H9 (cell line): ENCODE results near the gene UBE2V1. TPM values are rescaled to one million over a fixed set of nuclear protein-coding genes. Genes with fewer than 3 reads are reported as not detected.

ENCODE experiments used
- DNase-seq: peaks from one replicate; pipeline ENCODE4 v3.0.0-alpha.2; 2017
- H2AFZ ChIP-seq: one replicate; pipeline ENCODE4 v1.6.1; 2013; ENCODE audit warnings: mild to moderate bottlenecking, low read length, control low read depth, moderate library complexity
- H2AK5ac ChIP-seq: 2 replicates; pipeline ENCODE4 v1.6.1; 2013; ENCODE audit warnings: low read length, control low read depth, mixed read lengths; ENCODE audit not compliant: insufficient read length
- H2BK120ac ChIP-seq: one replicate; pipeline ENCODE4 v1.6.1; 2013; ENCODE audit warnings: low read depth, mild to moderate bottlenecking, low read length, control low read depth, inconsistent platforms; ENCODE audit not compliant: poor library complexity, severe bottlenecking
- H2BK12ac ChIP-seq: 2 replicates; pipeline ENCODE4 v1.6.1; 2013; ENCODE audit warnings: low read length, control low read depth, mixed read lengths, low read depth; ENCODE audit not compliant: insufficient read length
- H2BK15ac ChIP-seq: 2 replicates; pipeline ENCODE4 v1.6.1; 2013; ENCODE audit warnings: low read depth, low read length, control low read depth
- H2BK20ac ChIP-seq: one replicate; pipeline ENCODE4 v1.6.1; 2013; ENCODE audit warnings: low read depth, mild to moderate bottlenecking, low read length, control low read depth, inconsistent platforms; ENCODE audit not compliant: poor library complexity, severe bottlenecking
- H2BK5ac ChIP-seq: 2 replicates; pipeline ENCODE4 v1.6.1; 2013; ENCODE audit warnings: low read length, control low read depth, mixed read lengths; ENCODE audit not compliant: insufficient read length
- H3K14ac ChIP-seq: 2 replicates; pipeline ENCODE4 v1.6.1; 2013; ENCODE audit warnings: low read length, control low read depth; ENCODE audit not compliant: insufficient read depth
- H3K18ac ChIP-seq: 2 replicates; pipeline ENCODE4 v1.6.1; 2013; ENCODE audit warnings: low read depth, mild to moderate bottlenecking, mixed read lengths, low read length, control low read depth; ENCODE audit not compliant: insufficient read length
- H3K23ac ChIP-seq: 2 replicates; pipeline ENCODE4 v1.6.1; 2013; ENCODE audit warnings: low read length, control low read depth, mixed read lengths, low read depth; ENCODE audit not compliant: insufficient read length
- H3K23me2 ChIP-seq: 2 replicates; pipeline ENCODE4 v1.6.1; 2013; ENCODE audit warnings: low read depth, mild to moderate bottlenecking, mixed read lengths, low read length, control low read depth; ENCODE audit not compliant: insufficient read length, poor library complexity, severe bottlenecking
- H3K27ac ChIP-seq: 2 replicates; pipeline ENCODE4 v1.5.1; 2013; ENCODE audit warnings: low read length, control low read depth, mixed read lengths, low read depth; ENCODE audit not compliant: insufficient read length
- H3K27me3 ChIP-seq: 2 replicates; pipeline ENCODE4 v1.6.1; 2013; ENCODE audit warnings: low read length, control low read depth, inconsistent platforms; ENCODE audit not compliant: insufficient read depth
- H3K4ac ChIP-seq: 2 replicates; pipeline ENCODE4 v1.6.1; 2013; ENCODE audit warnings: low read depth, mild to moderate bottlenecking, control low read depth, inconsistent platforms, low read length, moderate library complexity
- H3K4me1 ChIP-seq: 2 replicates; pipeline ENCODE4 v1.6.1; 2013; ENCODE audit warnings: low read length, control low read depth, inconsistent platforms; ENCODE audit not compliant: insufficient read depth
- H3K4me2 ChIP-seq: 2 replicates; pipeline ENCODE4 v1.6.1; 2013; ENCODE audit warnings: low read length, control low read depth, mixed read lengths; ENCODE audit not compliant: insufficient read length, insufficient read depth
- H3K56ac ChIP-seq: 2 replicates; pipeline ENCODE4 v1.6.1; 2013; ENCODE audit warnings: low read depth, mild to moderate bottlenecking, mixed read lengths, low read length, control low read depth; ENCODE audit not compliant: insufficient read length
- H3K79me1 ChIP-seq: 2 replicates; pipeline ENCODE4 v1.6.1; 2013; ENCODE audit warnings: low read depth, mild to moderate bottlenecking, moderate library complexity, low read length, control low read depth, inconsistent platforms; ENCODE audit not compliant: insufficient read depth, poor library complexity, severe bottlenecking
- H3K79me2 ChIP-seq: 2 replicates; pipeline ENCODE4 v1.6.1; 2013; ENCODE audit warnings: low read length, control low read depth, inconsistent platforms; ENCODE audit not compliant: insufficient read depth
- H3K9ac ChIP-seq: 2 replicates; pipeline ENCODE4 v1.6.1; 2013; ENCODE audit warnings: low read length, control low read depth, mixed read lengths; ENCODE audit not compliant: insufficient read length; ENCODE audit errors: extremely low read depth
- H3K9me3 ChIP-seq: one replicate; pipeline ENCODE4 v1.6.1; 2013; ENCODE audit warnings: low read depth, low read length, inconsistent platforms; ENCODE audit not compliant: control insufficient read depth
- H3T11ph ChIP-seq: one replicate; pipeline ENCODE4 v1.6.1; 2013; ENCODE audit warnings: mild to moderate bottlenecking, low read length, control low read depth, inconsistent platforms
- H4K20me1 ChIP-seq: one replicate; pipeline ENCODE4 v1.6.1; 2013; ENCODE audit not compliant: control insufficient read depth, insufficient read length, insufficient read depth
- H4K5ac ChIP-seq: 2 replicates; pipeline ENCODE4 v1.6.1; 2013; ENCODE audit warnings: low read depth, mild to moderate bottlenecking, mixed read lengths, low read length, control low read depth; ENCODE audit not compliant: insufficient read length
- H4K8ac ChIP-seq: replicated peaks from 2 replicates; pipeline ENCODE4 v1.6.1; 2013; ENCODE audit warnings: low read length, control low read depth, mixed read lengths, low read depth; ENCODE audit not compliant: insufficient read length
- H4K91ac ChIP-seq: 2 replicates; pipeline ENCODE4 v1.6.1; 2013; ENCODE audit warnings: low read depth, mild to moderate bottlenecking, moderate library complexity, mixed read lengths, low read length, control low read depth; ENCODE audit not compliant: insufficient read length
- H3K27ac Mint-ChIP-seq, 3 experiments: 2 replicates in 2 of 3; 3 replicates in 1 of 3; pipeline ENCODE4 v1.8.0; 2020 to 2021; ENCODE audit warnings: mixed read lengths in 3 of 3, mild to moderate bottlenecking in 1 of 3, moderate library complexity in 1 of 3
- H3K27me3 Mint-ChIP-seq: 2 replicates; pipeline ENCODE4 v1.8.0; 2021; ENCODE audit warnings: low read depth, mild to moderate bottlenecking, moderate library complexity, mixed read lengths
- H3K36me3 Mint-ChIP-seq, 3 experiments: 2 replicates in 2 of 3; 3 replicates in 1 of 3; pipeline ENCODE4 v1.8.0; 2020 to 2021; ENCODE audit warnings: low read depth in 3 of 3, mixed read lengths in 3 of 3; ENCODE audit not compliant: insufficient read depth in 1 of 3
- H3K4me1 Mint-ChIP-seq, 2 experiments: 2 replicates each; pipeline ENCODE4 v1.8.0; 2020; ENCODE audit warnings: mixed read lengths in 2 of 2
- H3K4me3 Mint-ChIP-seq, 2 experiments: 2 replicates in 1 of 2; 3 replicates in 1 of 2; pipeline ENCODE4 v1.8.0; 2020 to 2021; ENCODE audit warnings: mild to moderate bottlenecking in 2 of 2, mixed read lengths in 2 of 2, moderate library complexity in 1 of 2
- H3K9me3 Mint-ChIP-seq, 2 experiments: 2 replicates in 1 of 2; 3 replicates in 1 of 2; pipeline ENCODE4 v1.8.0; 2020; ENCODE audit warnings: mild to moderate bottlenecking in 2 of 2, mixed read lengths in 2 of 2, moderate library complexity in 1 of 2
- WGBS: extraction: QIAGEN DNeasy Blood & Tissue Kit; methylation state at CpG from one replicate; pipeline ENCODE4 v1.1.7; 2013; ENCODE audit warnings: missing lambda C conversion rate, low lambda C conversion rate, mixed read lengths; ENCODE audit not compliant: insufficient read length; ENCODE audit errors: extremely low coverage; 5-methylcytosine and 5-hydroxymethylcytosine counted together
- total RNA-seq: library from RNA; stranded (reverse); gene quantifications from 2 replicates; pipeline ENCODE4 v1.2.1, GENCODE V29; 2021
- TF ChIP-seq, protein P1 (sequence below): fragments of 200-600 bp; sonication (generic); conservative IDR thresholded peaks from 3 replicates; pipeline ENCODE4 v1.8.0; 2021; ENCODE audit warnings: antibody characterized with exemption, mild to moderate bottlenecking

The UBE2V1 gene
- total RNA-seq, 1 experiment from 2014 or later = 152 TPM

DNA sequence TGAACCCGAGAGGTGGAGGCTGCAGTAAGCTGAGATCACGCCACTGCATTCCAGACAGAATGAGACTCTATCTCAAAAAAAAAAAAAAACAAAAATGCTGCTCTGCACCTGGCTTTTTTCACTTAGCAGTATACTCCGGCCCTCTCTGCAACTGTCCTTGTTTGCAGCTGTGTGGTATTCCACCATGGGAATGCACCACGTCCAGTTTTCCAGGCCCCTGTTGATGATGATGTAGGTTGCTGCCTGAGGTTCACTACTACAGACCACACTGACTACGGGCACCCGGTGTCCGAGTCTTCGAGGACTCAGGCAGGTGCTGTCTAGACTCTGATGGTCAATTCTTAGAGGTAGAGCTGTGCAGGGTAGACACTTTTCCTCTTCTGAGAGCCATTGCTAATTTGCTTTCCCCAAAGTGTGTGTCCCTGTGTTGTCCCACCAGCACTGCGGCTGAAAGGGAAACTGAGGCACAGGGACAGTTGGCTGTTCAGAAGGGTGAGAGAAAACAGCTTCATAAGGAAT lies 56.5 kb downstream of the UBE2V1 start:
- Mint-ChIP-seq H3K27ac (no peak overlapping the region), H3K4me3 (no peak overlapping the region), H3K9me3 (no peaks in the 10 kb centered on the region; a peak in 1 of 5 replicates), H3K27me3 (no peaks in the 10 kb centered on the region; the same call in 1 of the 2 replicates), H3K4me1 (peaks cover 4 to 19% of the 10 kb centered on the region in 2 experiments; a peak in 3 of 4 replicates), H3K36me3 (no peaks in the 10 kb centered on the region)
- Histone ChIP-seq H3K23ac (no peak overlapping the region), H3K79me2 (no peaks in the 10 kb centered on the region), H3K56ac (no peak overlapping the region), H3K23me2 (no peaks in the 10 kb centered on the region), H2BK20ac (no peak overlapping the region), H2AFZ (no peak overlapping the region), H4K5ac (no peak overlapping the region), H2BK12ac (no peak overlapping the region), H2BK5ac (no peak overlapping the region), H3K9ac (no peak overlapping the region), H3K4ac (no peak overlapping the region), H4K8ac (no peak overlapping the region), H3K18ac (no peak overlapping the region), H3K9me3 (no peaks in the 10 kb centered on the region), H4K20me1 (no peaks in the 10 kb centered on the region), H3K4me1 (no peaks in the 10 kb centered on the region), H2BK120ac (no peak overlapping the region), H4K91ac (no peak overlapping the region), H3K27ac (no peak overlapping the region), H2AK5ac (no peak overlapping the region), H3T11ph (no peak overlapping the region), H3K14ac (no peak overlapping the region), H2BK15ac (no peak overlapping the region), H3K4me2 (no peak overlapping the region), H3K27me3 (no peaks in the 10 kb centered on the region), H3K79me1 (no peaks in the 10 kb centered on the region)
- WGBS = no CpG with 5 or more reads among the region's 9 CpGs
- no peak for DNase-seq
- TF ChIP-seq, protein P1, sequence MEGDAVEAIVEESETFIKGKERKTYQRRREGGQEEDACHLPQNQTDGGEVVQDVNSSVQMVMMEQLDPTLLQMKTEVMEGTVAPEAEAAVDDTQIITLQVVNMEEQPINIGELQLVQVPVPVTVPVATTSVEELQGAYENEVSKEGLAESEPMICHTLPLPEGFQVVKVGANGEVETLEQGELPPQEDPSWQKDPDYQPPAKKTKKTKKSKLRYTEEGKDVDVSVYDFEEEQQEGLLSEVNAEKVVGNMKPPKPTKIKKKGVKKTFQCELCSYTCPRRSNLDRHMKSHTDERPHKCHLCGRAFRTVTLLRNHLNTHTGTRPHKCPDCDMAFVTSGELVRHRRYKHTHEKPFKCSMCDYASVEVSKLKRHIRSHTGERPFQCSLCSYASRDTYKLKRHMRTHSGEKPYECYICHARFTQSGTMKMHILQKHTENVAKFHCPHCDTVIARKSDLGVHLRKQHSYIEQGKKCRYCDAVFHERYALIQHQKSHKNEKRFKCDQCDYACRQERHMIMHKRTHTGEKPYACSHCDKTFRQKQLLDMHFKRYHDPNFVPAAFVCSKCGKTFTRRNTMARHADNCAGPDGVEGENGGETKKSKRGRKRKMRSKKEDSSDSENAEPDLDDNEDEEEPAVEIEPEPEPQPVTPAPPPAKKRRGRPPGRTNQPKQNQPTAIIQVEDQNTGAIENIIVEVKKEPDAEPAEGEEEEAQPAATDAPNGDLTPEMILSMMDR = no peak
